Panc1 (cell line): Measurements from ENCODE around the gene MDC1. TPM values are rescaled to one million over a fixed set of nuclear protein-coding genes. Genes with fewer than 3 reads are reported as not detected.
"Not testable (repeated sequence)": the region's sequence is repeated elsewhere in the genome, so short reads cannot be mapped to it uniquely, and the experiment has no call there.

ENCODE experiments used
- ATAC-seq: fragments of 200-7000 bp; cut with Tn5 transposase; 2 replicates; pipeline ENCODE4 v1.9.1; 2020; ENCODE audit warnings: mild to moderate bottlenecking, moderate library complexity
- BruUV-seq: library from RNA; stranded (reverse); fragments of 400-500 nt; replicated peaks from 2 replicates; lab custom pipeline; 2021; lab: Mats Ljungman, UMichigan
- CTCF ChIA-PET: fragments of 300-600 bp; sonication (Branson Sonifier 250); formaldehyde crosslinking; loops from one replicate; lab custom pipeline; 2022; ENCODE audit warnings: antibody characterized with exemption; lab: Charles Lee
- POLR2A ChIA-PET: fragments of 300-600 bp; sonication (Branson Sonifier 250); formaldehyde crosslinking; loops from one replicate; lab custom pipeline; 2022; ENCODE audit warnings: antibody characterized with exemption; lab: Charles Lee
- DNase-seq: peaks from one replicate; pipeline ENCODE4 v3.0.0-alpha.2; 2010; ENCODE audit warnings: low read depth, low spot score
- H3K27ac ChIP-seq: 2 replicates; pipeline ENCODE4 v1.5.1; 2011; ENCODE audit warnings: mild to moderate bottlenecking, low read length, inconsistent platforms
- H3K27me3 ChIP-seq: fragments of 200-500 bp; sonication (Bioruptor generic); 2 replicates; pipeline ENCODE4 v1.6.0; 2014; ENCODE audit warnings: low read length, inconsistent platforms; ENCODE audit not compliant: control insufficient read depth, insufficient read depth
- H3K36me3 ChIP-seq: fragments of 200-500 bp; sonication (Bioruptor generic); 2 replicates; pipeline ENCODE4 v1.5.1; 2014; ENCODE audit warnings: inconsistent platforms, mild to moderate bottlenecking, low read length, moderate library complexity; ENCODE audit not compliant: control insufficient read depth, insufficient read depth
- H3K4me1 ChIP-seq: 2 replicates; pipeline ENCODE4 v1.5.1; 2011; ENCODE audit warnings: inconsistent platforms, mild to moderate bottlenecking, low read length, moderate library complexity; ENCODE audit not compliant: control insufficient read depth, insufficient read depth
- H3K4me3 ChIP-seq, 2 experiments: 2 replicates each; pipeline ENCODE4 v1.5.1; 2011 to 2012; ENCODE audit warnings: low read depth in 2 of 2, low read length in 2 of 2, mild to moderate bottlenecking in 2 of 2, inconsistent platforms in 1 of 2, moderate library complexity in 1 of 2
- H3K9me3 ChIP-seq: fragments of 200-500 bp; sonication (Bioruptor generic); 2 replicates; pipeline ENCODE4 v1.5.1; 2014; ENCODE audit warnings: low read depth, mild to moderate bottlenecking, inconsistent platforms, low read length, moderate library complexity; ENCODE audit not compliant: control insufficient read depth, insufficient read depth
- POLR2AphosphoS5 ChIP-seq: IDR thresholded peaks from 2 replicates; pipeline ENCODE4 v1.6.1; 2012; ENCODE audit warnings: mild to moderate bottlenecking, low read depth, low read length, moderate library complexity
- REST ChIP-seq, 2 experiments: IDR thresholded peaks; 2 replicates each; pipeline ENCODE4 v1.6.1; 2011 to 2012; ENCODE audit warnings: low read depth in 2 of 2, control low read depth in 1 of 2, low read length in 1 of 2, mild to moderate bottlenecking in 1 of 2, moderate library complexity in 1 of 2; ENCODE audit not compliant: insufficient read depth in 1 of 2
- SIN3A ChIP-seq: IDR thresholded peaks from 2 replicates; pipeline ENCODE4 v1.6.1; 2012; ENCODE audit warnings: low read depth, mild to moderate bottlenecking, low read length, moderate library complexity, borderline replicate concordance; ENCODE audit not compliant: insufficient read depth
- TCF7L2 ChIP-seq: IDR thresholded peaks from 2 replicates; pipeline ENCODE4 v1.6.1; 2011; ENCODE audit warnings: mild to moderate bottlenecking, low read depth, low read length, inconsistent platforms
- in situ Hi-C: cut with HindIII; loops from 2 replicates; pipeline ENCODE4 v1.10.0; 2016; ENCODE audit warnings: low sequenced_read_pairs, low pct_unique_long_range_greater_than_20kb
- intact Hi-C: fragments of 100-400 bp; cut with micrococcal nuclease; formaldehyde crosslinking; loops from one replicate; pipeline ENCODE4 v1.10.0; 2022; ENCODE audit not compliant: unreplicated experiment
- total RNA-seq: library from RNA; stranded (reverse); gene quantifications from one replicate; pipeline ENCODE4 v1.2.1, GENCODE V29; 2021; ENCODE audit not compliant: unreplicated experiment
- TF ChIP-seq, protein P1 (sequence below): fragments of 450-650 bp; IDR thresholded peaks from 2 replicates; pipeline ENCODE4 v1.5.1; 2017; ENCODE audit warnings: mild to moderate bottlenecking

The MDC1 gene
- total RNA-seq, 1 experiment from 2014 or later = 68.6 TPM

- H3K4me3 ChIP-seq, H3K27me3 ChIP-seq, intact Hi-C loops, BruUV-seq, H3K27ac ChIP-seq, POLR2A ChIA-PET, in situ Hi-C loops, DNase-seq, ATAC-seq, H3K36me3 ChIP-seq, H3K9me3 ChIP-seq, CTCF ChIA-PET: not testable (repeated sequence)
- H3K4me1 ChIP-seq = peaks cover 35% of the 10 kb centered on the region
These were observed 48.4 kb upstream of the MDC1 start for GRCh38 chr6:30765495-30765894.

GRCh38 chr6:30764490-30765043 lies 47.5 kb upstream of the MDC1 start:
- POLR2A ChIA-PET, H3K4me3 ChIP-seq, BruUV-seq, intact Hi-C loops, in situ Hi-C loops, CTCF ChIA-PET, DNase-seq, ATAC-seq, H3K27me3 ChIP-seq, H3K36me3 ChIP-seq, H3K9me3 ChIP-seq: not testable (repeated sequence)
- peak overlapping the region; percentile 67 for H3K27ac ChIP-seq
- peaks cover 28% of the 10 kb centered on the region for H3K4me1 ChIP-seq

DNA sequence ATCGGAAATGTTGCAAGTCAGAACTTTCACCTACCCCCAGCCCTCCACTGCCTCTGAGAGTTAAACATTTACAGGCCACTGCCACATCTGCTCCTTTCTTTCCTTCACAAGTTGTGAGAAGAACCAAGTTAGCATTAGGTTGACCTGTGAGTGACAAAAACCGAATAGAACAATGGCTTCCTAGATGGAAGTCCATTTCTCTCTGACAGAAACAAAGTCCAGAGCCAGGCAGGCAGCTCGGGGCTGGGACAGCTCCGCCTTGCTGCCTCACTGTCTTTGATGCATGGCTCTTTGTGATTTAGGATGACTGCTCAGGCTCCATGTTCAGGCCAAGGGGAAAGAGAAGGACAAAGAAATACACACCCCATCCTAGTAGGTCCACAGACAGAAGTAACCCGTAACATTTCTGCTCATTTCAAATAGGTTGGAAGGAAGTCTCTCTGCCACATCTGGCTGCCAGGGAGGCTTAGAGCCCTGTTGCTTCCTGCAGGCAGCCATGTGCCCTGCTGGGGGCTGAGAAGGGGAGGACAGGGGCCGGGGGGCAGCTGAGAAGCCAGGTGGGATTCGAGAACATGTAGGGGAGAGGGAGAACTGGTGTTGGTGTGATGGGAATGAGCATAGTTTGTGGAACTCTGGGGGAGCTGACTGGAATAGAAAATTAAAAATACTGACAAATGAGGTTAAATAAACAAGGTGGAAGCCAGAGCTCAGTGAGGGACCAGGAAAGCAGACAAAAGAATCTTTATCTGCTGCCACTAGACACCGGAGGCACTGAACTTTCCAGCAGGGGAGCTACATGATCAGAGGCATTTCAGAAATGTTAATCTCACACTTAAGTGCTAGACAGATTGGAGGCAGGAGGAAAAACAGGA lies 46.8 kb upstream of the MDC1 start:
- Histone ChIP-seq H3K27ac (peak overlapping the region; percentile 67), H3K27me3 (no peaks in the 10 kb centered on the region), H3K4me3 (no peak overlapping the region), H3K4me1 (peaks cover 25% of the 10 kb centered on the region), H3K36me3 (no peaks in the 10 kb centered on the region), H3K9me3 (no peaks in the 10 kb centered on the region)
- POLR2A ChIA-PET = interaction anchor here (0.6 kb wide), 1 partner anchor 30 kb away, joined by 3 read pairs; no protein-coding TSS in a partner anchor
- TF ChIP-seq, protein P1, sequence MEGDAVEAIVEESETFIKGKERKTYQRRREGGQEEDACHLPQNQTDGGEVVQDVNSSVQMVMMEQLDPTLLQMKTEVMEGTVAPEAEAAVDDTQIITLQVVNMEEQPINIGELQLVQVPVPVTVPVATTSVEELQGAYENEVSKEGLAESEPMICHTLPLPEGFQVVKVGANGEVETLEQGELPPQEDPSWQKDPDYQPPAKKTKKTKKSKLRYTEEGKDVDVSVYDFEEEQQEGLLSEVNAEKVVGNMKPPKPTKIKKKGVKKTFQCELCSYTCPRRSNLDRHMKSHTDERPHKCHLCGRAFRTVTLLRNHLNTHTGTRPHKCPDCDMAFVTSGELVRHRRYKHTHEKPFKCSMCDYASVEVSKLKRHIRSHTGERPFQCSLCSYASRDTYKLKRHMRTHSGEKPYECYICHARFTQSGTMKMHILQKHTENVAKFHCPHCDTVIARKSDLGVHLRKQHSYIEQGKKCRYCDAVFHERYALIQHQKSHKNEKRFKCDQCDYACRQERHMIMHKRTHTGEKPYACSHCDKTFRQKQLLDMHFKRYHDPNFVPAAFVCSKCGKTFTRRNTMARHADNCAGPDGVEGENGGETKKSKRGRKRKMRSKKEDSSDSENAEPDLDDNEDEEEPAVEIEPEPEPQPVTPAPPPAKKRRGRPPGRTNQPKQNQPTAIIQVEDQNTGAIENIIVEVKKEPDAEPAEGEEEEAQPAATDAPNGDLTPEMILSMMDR = no peak
- TF ChIP-seq POLR2AphosphoS5 = no peak
- TF ChIP-seq TCF7L2 = peak; percentile 32; the same call in 1 of the 2 replicates
- DNase-seq = no peak
- in situ Hi-C loops (no loop called here), intact Hi-C loops (no loop called here)
- BruUV-seq = no TSS peak
- no peak for ATAC-seq
- CTCF ChIA-PET = no interaction called here

GRCh38 chr6:30763155-30763617 lies 46.1 kb upstream of the MDC1 start:
- ChIA-PET CTCF (interaction anchor here (0.7 kb wide), 1 partner anchor 14 kb away, joined by 7 read pairs; no protein-coding TSS in a partner anchor), POLR2A (interaction anchor here (0.6 kb wide), 1 partner anchor 31 kb away, joined by 3 read pairs; no protein-coding TSS in a partner anchor)
- Histone ChIP-seq H3K4me3 (no peak overlapping the region), H3K27ac (peak overlapping the region; percentile 67), H3K9me3 (no peaks in the 10 kb centered on the region), H3K4me1 (peaks cover 20% of the 10 kb centered on the region), H3K36me3 (no peaks in the 10 kb centered on the region), H3K27me3 (no peaks in the 10 kb centered on the region)
- TF ChIP-seq, protein P1 = no peak
- TF ChIP-seq SIN3A (no peak), REST (IDR thresholded peaks at IDR 0.05; ENCODE audit: insufficient read depth in 1 of 2, low read depth in 2 of 2, low read length in 1 of 2) (no peak), POLR2AphosphoS5 (no peak), TCF7L2 (no peak)
- DNase-seq (no peak), ATAC-seq (no peak)
- no TSS peak for BruUV-seq
- in situ Hi-C loops = no loop called here
- intact Hi-C loops = no loop called here
